Stimulated activated CD8-positive, alpha-beta memory T cell treated with anti-CD3 and anti-CD28 coated beads, Interleukin-7, amount 100 ng/mL, for 24 hours (primary cell): ENCODE results near the gene DAB2.

Source experiments
- DNase-seq: peaks from one replicate; pipeline ENCODE4 v3.0.0-alpha.2; 2020; ENCODE audit warnings: low read depth

Gene DAB2

DNA sequence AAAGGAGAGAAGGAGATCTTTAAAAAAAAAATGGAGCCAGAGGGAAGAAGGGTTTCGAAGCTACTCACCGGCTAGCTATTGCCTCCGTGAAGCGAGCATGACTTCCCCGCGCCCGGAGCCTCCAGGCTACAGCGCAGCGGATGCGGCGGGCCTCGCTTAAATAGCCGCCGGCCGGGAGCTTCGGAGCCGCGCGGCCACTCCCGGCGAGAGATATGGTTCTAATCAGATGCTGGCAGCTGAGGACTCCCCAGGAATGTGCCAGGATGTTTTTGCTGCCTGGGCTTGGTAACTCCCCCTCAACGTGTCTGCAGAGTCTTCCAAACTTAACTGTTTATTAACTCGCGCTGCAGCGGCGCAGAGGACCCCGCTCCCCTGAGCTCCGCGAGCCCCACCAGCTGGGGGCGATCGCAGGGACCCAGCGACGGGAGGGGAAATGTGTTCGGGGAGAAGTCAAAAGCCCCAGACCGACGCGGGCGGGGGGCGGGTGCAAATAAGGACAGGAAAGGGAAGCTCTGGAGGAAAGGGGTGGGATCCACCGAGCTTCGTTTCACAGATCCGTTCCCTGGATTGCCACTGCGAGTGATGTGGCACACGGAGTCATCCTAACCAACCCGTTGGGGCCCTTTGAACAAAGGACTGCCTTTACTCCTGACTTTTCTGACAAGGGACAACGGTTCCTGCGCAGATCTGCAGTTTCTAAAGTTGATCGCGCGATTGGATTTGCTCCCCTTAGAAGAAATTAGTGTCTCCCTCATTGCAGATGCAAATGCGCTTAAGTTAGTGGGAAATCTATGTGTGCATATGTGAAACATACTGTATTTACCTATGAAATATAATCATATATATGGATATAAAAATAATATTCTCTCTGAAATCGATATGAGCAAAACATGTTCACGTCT lies at the start of gene DAB2:
Gene DAB2 (minus strand): TSS at position 245 of the 902 bp plus-strand sequence. CDS start 30,660 bp downstream, outside the sequence.
- peak; percentile 9 for DNase-seq

DNA sequence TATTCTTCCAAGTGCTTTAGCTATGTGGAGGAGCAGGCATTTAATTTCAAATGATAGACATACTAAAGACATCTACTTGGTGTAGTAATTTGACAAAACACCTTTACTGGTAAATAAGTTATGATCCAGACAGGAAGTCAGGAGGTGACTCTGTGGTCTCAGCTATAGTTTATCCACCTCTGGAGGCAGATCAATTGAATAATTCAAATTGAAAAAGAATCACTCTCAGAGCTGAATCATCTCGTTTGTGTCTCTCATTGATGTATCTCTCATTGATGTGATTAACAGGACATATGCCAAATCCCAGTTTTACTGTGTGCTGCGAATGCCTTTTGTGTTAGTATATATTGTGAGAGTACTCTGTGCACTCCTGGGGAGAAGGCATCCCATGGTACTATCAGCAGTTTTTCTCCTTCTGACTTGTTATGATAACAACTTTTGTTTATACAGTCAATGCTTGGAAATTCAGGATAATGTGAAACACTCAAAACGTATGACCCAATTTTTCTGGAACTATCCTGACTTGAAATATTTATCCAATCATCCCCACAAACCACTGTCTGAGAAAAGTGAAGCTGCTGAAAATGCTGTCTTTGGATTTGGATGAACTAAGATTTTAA lies 48.5 kb upstream of the DAB2 start:
- DNase-seq, result no peak

DNA sequence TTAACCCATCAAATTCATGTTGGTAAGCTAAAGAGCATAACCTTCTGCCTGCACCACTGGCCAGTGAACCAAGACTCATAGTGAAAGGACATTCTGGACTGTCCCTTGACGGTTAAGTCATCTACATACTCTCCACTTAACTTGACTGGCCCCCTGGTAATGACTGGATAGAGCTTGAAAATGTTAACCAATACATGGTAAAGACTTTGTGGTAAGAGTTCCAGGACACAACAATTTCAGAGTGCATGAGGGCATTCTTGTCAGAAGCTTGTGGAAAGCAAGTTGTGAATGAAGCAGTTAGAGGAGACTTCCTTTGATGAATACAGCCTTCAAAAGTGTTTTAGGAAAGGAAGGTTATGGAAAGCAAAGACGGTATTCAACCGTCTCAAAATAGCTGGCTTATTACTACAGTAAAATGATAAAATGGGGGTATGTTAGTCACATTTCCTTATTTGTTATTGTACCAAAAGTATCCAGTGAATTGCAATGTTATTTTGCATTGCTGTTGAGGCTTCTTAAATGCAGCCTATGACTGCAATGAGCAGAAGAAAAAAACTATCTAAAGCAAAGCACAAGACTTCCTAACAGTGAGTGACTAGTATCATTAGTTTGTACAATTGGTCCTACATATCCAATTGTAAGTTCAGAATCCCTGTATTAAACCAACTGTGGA lies 47.2 kb upstream of the DAB2 start:
- no peak for DNase-seq

DNA sequence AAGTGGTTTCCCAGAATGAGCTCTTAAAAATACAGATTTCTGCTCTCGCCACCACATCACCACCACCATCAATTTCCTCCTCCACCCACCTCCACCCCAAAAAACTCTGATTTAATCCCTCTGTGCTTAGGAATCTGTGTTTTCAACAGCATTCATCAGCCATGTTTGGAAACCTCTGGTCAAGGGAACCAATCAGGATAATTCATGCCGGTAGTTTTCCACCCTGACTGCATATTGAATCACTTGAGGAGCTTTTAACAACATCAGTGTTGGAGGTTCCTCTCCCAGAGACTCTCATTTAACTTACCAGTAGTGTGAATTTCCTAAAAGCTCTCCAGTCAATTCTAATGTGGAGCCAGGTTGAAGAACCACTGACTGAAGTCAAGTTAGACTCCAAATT lies 46.0 kb upstream of the DAB2 start:
- DNase-seq, result no peak

DNA sequence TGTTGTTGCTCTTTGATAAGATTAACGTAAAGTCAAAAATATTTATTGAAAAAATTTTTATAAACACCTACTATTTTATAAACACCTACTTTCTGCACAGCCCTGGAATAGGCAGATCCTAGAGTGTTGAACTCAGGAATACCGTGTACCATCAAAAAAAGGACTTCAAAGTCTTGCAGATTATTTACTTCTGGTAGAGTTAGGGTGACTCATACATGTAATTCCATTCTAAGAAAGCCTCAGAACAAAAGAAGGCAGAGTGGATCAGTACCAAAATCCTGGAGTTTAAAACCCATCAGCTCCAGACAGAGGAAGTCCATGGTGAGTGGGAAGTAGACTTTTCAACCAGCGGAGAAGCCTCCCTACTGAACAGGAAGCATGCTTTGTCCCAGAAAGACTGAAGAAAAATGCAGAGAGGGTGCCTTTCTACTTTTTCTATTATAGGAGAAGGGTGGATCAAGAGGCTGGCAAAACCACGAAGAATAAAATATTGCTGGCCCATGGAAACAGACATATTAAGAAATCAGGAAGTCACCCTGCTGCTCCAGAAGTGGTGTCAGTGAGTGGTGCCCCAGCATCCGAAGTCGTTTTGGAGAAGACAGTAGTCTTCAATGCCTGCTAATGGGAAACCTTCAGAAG lies 45.1 kb upstream of the DAB2 start:
- DNase-seq, result no peak

DNA sequence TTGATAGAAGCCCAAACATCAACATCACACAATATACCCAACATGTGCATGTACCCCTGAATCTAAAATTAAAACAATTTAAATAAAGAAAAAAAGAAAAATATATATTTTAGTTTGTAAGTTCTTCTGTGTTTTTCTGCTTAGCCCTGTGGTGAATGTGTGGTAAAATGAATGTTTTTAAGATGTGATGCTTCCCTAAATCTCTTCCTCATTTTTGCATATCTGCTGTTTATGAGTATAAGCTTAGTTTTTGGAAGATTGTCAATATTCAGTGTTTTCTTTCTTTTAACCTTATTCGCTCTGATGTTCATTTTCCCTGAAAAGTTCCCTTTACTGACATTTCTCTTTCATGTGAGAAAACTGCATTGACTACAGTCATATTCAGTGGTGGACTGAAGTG lies 44.4 kb upstream of the DAB2 start:
- no peak for DNase-seq

DNA sequence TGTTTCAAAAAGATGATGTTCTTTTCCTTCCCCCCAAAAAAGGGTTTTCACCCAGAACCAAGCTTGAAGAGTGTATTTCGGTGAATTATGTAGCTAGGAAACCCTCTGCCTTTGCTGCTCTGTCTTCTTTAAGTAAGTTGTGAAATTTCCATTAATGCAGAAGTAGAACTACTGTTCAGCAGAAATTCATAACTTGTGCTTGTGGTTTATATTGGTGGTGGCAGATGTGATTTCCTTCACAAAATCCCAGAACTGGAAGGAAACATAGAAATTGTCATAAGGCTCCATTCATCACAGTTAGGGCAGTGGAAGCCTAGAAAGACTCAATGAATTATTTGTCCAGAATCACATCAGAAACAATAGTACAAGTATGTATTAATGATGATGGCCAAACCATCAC lies 42.1 kb upstream of the DAB2 start:
- DNase-seq, result no peak

DNA sequence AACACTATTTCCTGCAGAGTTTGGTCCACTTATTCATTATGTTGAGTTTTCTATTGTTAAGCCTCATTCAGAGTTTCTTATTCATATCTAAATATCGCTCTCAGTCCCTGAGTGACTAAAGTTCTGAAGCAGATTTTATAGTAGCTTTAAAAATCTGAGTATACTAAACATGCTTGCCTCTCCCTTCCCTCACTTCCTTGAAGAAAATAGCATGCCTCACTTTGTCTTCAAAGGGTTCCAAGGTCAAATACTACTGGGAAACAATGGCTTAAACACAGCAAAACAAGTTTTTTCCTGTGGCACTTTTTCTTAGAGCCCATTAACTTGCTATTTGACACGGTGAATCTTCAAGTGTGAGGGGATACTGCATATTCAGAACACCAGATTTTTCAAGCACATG lies 41.1 kb upstream of the DAB2 start:
- no peak for DNase-seq

DNA sequence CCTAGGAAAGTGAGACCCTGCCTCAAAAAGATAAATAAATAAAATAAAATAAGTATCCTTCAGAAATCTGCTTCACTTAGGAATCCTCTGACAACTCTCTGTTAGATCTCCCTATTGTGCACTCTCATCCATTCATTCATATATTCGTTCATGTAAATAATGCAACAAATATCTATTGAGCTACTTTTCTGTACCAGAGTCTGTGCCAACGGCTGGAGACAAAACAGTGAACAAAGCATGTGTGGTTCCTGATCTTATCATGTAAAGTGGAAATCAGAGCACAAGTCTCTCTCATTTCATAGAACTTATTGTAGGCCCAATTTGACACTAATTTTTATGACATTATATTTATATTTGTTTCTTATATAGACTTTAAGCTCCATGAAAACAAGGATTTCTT lies 40.3 kb upstream of the DAB2 start:
- no peak for DNase-seq

DNA sequence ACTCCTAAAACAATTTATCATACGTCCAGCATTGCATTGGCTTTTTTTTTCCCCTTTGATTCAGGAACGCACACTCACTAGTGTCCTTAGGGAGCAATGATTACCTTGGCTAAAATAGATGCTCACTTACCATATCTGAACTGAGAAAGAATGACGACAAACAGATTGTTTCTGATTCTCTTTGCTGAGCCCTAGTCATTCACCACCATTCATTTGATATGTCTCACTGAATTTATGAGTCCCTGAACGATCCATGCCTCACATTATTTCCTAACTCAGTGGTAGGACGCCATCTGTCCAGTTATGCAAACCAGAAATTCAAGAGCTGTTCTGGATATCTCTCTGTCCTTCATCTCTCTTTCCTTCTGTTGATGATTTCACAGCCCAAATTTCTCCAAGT lies 39.3 kb upstream of the DAB2 start:
- DNase-seq, result no peak

DNA sequence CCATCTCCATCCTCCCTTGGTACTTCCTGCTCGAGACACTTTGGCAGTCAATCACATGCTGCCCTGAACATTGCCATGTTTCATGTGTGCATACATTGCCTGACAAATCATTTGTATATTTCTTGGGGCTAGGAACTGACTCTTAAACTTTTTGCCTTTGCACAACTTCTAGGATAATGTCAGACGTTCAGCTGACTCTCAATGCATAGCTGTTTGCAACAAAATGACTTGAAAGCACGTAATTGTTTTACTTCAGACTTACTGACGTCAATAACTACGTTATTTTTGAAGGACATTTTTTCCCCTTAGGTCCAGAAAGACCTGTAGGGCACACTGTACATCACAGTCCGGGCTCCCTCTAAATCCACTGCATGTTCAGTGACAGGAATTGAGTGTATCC lies 37.4 kb upstream of the DAB2 start:
- no peak for DNase-seq

DNA sequence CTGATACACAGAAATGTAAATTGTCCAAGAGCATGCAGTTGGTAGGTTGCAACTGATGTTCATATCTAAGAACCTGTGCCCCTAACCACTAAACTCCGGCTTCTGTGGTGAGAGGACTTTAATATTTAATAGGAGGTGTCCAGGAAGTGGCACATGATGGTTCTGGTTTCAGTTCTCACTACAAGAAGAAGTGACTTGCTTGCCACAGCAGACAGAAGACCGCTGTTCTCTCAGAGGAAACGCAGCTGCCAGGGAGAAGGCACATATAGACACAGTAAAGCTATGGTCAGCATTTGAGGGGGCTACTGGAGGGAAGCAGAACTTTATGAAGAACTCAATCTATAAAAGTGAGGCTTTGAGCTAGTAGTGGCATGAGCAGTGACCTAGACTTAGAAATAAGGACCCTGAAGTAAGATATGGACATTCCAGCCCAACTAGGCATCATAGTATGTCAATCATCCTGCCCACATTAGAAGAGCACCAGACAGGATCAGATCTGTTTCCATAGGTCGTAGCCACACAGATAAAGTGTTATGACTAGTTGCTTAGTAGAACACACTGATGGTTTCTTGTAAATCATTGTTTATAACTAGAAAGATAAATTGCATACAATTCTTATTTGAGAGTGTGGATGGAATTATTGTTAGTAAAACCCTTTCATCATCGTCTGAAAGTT lies 36.4 kb upstream of the DAB2 start:
- DNase-seq, result no peak

DNA sequence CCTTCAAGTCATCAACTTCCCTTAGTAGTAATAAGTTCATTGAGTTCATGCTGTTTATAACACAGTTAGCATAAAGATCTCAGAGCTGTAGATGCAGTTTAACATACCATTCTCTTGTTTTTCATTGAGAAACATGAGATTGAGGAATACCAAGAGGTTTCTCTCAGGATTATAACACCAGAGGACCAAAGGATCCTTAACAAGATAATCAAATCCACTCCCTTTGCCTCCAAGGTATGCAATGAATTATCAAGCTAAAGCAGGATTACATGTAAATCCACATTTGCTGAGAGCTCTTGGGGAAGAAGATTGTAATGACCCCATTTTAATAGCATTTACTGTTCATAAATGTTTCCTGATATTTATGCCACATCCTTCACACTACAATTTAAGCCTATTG lies 35.1 kb upstream of the DAB2 start:
- DNase-seq, result no peak

DNA sequence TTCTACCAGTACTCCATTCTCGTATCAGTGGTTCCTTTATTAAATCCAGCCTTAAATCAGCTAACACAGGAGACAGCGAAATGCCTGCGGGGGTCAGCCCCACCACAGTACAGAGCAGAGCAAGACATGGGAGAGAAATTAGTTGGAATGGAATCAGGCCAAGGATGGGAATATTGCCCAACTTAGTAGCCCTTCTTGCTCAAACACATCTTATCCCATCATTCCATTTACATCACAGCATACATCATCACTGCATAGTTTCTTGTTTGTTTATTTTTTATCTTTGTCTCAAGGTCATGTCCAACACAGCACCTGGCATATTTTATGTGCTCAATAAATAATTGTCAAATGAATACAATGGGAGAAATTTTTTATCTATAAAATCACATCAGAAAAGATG lies 34.3 kb upstream of the DAB2 start:
- no peak for DNase-seq

DNA sequence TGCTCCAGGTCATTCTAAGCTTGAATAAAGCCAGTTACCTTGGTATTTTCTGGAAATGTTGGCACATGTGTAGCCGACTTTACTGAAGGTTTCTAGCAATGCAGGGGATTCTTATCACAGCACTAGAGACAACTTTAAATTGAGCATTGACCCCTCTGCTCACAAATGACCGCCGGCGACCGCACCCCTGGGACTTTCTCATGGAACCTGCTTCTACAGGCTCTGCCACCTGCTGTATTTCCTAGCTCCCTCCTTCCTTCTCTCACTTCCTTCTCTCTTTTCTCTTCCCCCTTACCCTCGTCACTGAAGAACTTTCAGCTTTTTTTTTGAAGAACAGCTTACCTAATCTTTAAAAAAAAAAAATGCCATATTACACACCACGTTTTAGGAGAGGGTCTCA lies 30.9 kb upstream of the DAB2 start:
- no peak for DNase-seq

DNA sequence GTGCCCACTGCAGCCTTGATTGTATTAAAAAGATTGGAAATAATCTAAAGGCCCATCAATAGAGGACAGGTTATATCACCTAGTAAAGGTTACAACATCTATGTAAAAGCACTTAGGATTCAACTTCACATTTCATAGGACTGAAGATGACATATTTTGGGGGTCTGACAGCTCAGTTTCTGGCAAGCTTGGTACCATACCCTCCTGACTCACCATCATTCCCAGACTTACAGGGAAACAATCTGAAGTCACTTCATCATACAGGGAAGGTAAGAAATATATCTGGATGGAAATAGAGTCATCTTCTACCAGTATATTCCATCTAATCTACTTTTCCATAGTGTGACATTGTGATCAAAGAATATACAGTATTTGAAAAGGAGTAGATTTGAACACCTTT lies 28.8 kb upstream of the DAB2 start:
- DNase-seq, result no peak

DNA sequence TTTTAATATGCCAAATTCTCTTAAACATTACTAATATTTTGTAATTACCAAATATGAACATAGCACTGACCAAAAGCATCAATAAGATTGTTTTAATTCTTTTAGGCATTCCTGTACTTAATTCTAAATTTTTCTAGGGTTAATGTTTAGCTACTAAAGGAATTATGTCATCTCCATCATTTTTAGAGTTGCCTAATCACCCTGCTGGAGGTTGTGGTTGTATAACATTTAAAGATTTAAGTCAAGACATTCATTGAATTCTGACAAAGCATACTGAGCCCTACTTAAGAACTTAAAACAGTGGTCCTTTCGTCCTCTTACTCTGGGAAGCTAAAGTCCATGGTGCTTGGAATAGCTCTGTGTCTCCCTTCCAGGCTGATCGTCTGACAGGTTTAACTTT lies 28.1 kb upstream of the DAB2 start:
- DNase-seq, result no peak

DNA sequence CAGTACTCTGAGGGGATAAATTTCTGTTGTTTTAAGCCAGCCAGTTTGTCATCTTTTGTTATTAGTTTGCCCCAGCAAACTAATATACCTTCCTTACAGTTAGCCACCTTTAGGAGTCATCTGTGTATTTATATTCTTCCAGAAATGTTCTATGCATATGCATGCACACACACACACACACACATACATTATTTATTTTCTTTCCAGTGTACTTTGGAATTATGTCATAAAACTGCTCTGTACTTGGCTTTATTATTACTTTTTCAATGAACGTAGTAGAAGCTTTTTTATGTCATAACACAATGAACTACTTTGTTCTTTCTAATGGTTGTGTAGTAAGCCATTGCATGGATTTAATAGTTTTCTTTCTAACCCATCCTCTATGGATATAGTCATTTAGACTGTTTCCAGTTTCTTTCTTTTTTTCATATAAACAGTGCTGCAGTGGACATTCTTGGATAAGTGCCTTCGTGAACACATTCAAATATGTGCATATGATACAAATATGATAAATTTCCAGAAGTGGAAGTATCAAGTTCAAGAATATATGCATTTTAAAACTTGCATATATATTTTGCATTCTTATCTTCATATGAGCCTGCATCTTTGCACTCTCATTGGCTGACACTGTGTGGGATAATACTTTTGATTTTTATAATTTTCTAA lies 26.6 kb upstream of the DAB2 start:
- no peak for DNase-seq

DNA sequence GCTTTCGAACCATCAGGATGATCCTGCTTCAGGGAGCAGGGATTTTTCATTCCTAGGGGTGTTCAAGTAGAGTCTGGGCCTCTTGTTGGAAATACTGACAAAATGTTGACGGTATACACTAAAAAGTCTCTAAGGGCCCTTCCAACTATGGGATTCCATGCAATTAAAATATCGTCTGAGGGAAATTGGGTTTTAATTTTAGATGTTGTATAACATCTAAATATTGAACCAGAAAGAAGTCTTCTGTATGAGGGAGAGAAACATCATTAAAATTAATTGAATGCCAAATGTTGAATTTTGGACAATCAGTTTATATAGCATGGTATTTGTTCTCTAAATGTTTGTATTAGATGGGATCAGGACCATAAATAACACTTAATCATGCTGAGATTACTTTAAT lies 25.7 kb upstream of the DAB2 start:
- no peak for DNase-seq

DNA sequence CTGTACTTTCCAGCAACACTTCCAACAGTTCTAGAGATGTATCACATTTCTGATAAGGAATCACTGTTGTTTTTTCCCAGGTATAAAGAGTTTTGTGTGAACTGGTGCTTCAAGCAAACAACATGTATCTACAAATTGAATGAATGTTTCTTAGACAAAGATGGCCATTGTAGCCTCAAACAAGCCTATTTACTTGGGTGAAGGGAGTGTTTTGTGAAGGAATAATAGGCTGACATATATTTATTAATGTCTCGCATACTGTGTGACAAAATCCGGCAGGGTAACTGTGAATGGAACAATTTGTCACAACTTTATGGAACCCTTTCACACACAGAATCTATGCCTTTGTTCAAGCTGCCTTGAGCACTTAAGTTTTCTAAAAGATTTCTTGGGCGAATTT lies 24.8 kb upstream of the DAB2 start:
- no peak for DNase-seq

DNA sequence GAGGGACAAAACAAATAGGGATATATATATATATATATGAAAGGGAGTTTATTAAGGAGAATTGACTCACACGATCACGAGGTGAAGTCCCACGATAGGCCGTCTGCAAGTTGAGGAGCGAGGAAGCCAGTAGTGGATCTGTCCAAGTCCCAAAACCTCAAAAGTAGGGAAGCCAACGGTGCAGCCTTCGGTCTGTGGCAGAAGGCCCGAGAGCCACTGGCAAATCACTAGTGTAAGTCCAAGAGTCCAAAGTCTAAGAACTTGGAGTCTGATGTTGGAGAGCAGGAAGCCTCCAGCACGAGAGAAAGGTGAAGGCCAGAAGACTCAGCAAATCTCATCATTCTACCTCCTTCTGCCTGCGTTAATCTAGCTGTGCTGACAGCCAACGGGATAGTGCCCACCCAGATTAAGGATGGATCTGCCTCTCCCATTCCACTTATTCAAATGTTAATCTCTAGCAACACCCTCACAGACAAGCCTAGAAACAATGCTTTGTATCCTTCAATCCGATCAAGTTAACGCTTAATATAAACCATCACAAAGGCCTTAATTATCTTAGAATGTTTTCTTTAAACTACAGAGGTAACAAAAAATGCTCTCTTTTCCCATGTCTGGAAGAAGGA lies 23.8 kb upstream of the DAB2 start:
- no peak for DNase-seq
